Liver (tissue), 9 donors: ENCODE results near the gene SBF2. TPM values are rescaled to one million over a fixed set of nuclear protein-coding genes. Genes with fewer than 3 reads are reported as not detected.

Source experiments
- DNase-seq: peaks from one replicate; pipeline ENCODE4 v3.0.0-alpha.2; 2017; ENCODE audit warnings: low spot score
- H3K27ac ChIP-seq, 2 donors: one replicate each; pipeline ENCODE4 v1.7.0; 2013; ENCODE audit warnings: inconsistent platforms in 2 of 2, low read length in 2 of 2, control low read depth in 1 of 2, low read depth in 1 of 2, mild to moderate bottlenecking in 1 of 2
- H3K27me3 ChIP-seq, 4 donors: one replicate each; pipeline versions ENCODE4 v1.6.1 to v1.7.0; 2013; ENCODE audit warnings: low read length in 3 of 4, inconsistent platforms in 1 of 4, mild to moderate bottlenecking in 1 of 4, moderate library complexity in 1 of 4; ENCODE audit not compliant: control insufficient read depth in 4 of 4, insufficient read depth in 4 of 4
- H3K36me3 ChIP-seq, 4 donors: one replicate each; pipeline versions ENCODE4 v1.6.1 to v1.7.0; 2013; ENCODE audit warnings: low read length in 3 of 4, mild to moderate bottlenecking in 3 of 4, low read depth in 1 of 4, moderate library complexity in 1 of 4; ENCODE audit not compliant: control insufficient read depth in 4 of 4, insufficient read depth in 3 of 4
- H3K4me1 ChIP-seq, 4 donors: one replicate each; pipeline versions ENCODE4 v1.6.1 to v1.7.0; 2013; ENCODE audit warnings: low read length in 3 of 4, mild to moderate bottlenecking in 3 of 4, moderate library complexity in 1 of 4; ENCODE audit not compliant: control insufficient read depth in 4 of 4, insufficient read depth in 4 of 4
- H3K4me3 ChIP-seq, 3 donors: one replicate each; pipeline versions ENCODE4 v1.6.1 to v1.7.0; 2013; ENCODE audit warnings: low read length in 3 of 3, control low read depth in 1 of 3, low read depth in 1 of 3, mild to moderate bottlenecking in 1 of 3
- H3K9ac ChIP-seq, 2 donors: one replicate each; pipeline ENCODE4 v1.7.0; 2013; ENCODE audit warnings: low read length in 2 of 2, mild to moderate bottlenecking in 2 of 2, moderate library complexity in 2 of 2, control low read depth in 1 of 2, low read depth in 1 of 2
- H3K9me3 ChIP-seq, 4 donors: one replicate each; pipeline versions ENCODE4 v1.6.1 to v1.7.0; 2013; ENCODE audit warnings: low read length in 3 of 4; ENCODE audit not compliant: control insufficient read depth in 4 of 4
- ATF3 ChIP-seq: IDR thresholded peaks from 2 replicates; pipeline ENCODE4 v1.6.1; 2016; ENCODE audit warnings: antibody characterized with exemption
- CTCF ChIP-seq: fragments of 150-350 bp; IDR thresholded peaks from 2 replicates; pipeline ENCODE4 v1.5.1; 2017; ENCODE audit warnings: improper control_type of control experiment, low read depth, low read length; ENCODE audit not compliant: missing input control
- EGR1 ChIP-seq, 2 donors: IDR thresholded peaks; 2 replicates each; pipeline ENCODE4 v1.6.1; 2016 to 2018; ENCODE audit warnings: antibody characterized with exemption in 2 of 2, low read depth in 2 of 2
- FOXA1 ChIP-seq: IDR thresholded peaks from 2 replicates; pipeline ENCODE4 v1.6.1; 2016; ENCODE audit warnings: antibody characterized with exemption
- FOXA2 ChIP-seq: IDR thresholded peaks from 2 replicates; pipeline ENCODE4 v1.6.1; 2016; ENCODE audit warnings: antibody characterized with exemption
- GABPA ChIP-seq, 2 donors: IDR thresholded peaks in 1 of 2; conservative IDR thresholded peaks in 1 of 2; 2 replicates each; pipeline ENCODE4 v1.6.1; 2016; ENCODE audit warnings: antibody characterized with exemption in 2 of 2, mild to moderate bottlenecking in 1 of 2, moderate library complexity in 1 of 2
- HNF4A ChIP-seq, 2 donors: conservative IDR thresholded peaks; 2 replicates each; pipeline ENCODE4 v1.6.1; 2016; ENCODE audit warnings: antibody characterized with exemption in 2 of 2, mild to moderate bottlenecking in 2 of 2
- HNF4G ChIP-seq: IDR thresholded peaks from 2 replicates; pipeline ENCODE4 v1.6.1; 2016; ENCODE audit warnings: antibody characterized with exemption
- JUND ChIP-seq, 2 donors: IDR thresholded peaks; 2 replicates each; pipeline ENCODE4 v1.6.1; 2016; ENCODE audit warnings: antibody characterized with exemption in 2 of 2
- NR2F2 ChIP-seq: IDR thresholded peaks from 2 replicates; pipeline ENCODE4 v1.6.1; 2016; ENCODE audit warnings: antibody characterized with exemption
- REST ChIP-seq: IDR thresholded peaks from 2 replicates; pipeline ENCODE4 v1.6.1; 2016; ENCODE audit warnings: antibody characterized with exemption, mild to moderate bottlenecking
- RXRA ChIP-seq, 2 donors: IDR thresholded peaks; 2 replicates each; pipeline ENCODE4 v1.6.1; 2017 to 2018; ENCODE audit warnings: antibody characterized with exemption in 2 of 2, mild to moderate bottlenecking in 1 of 2
- SP1 ChIP-seq: IDR thresholded peaks from 2 replicates; pipeline ENCODE4 v1.6.1; 2018; ENCODE audit warnings: antibody characterized with exemption, mild to moderate bottlenecking
- TAF1 ChIP-seq: conservative IDR thresholded peaks from 2 replicates; pipeline ENCODE4 v1.6.1; 2016; ENCODE audit warnings: antibody characterized with exemption, mild to moderate bottlenecking
- ZBTB33 ChIP-seq: IDR thresholded peaks from 2 replicates; pipeline ENCODE4 v1.6.1; 2016; ENCODE audit warnings: antibody characterized with exemption
- WGBS: extraction: QIAGEN DNeasy Blood & Tissue Kit; methylation state at CpG from one replicate; pipeline ENCODE4 v1.1.7; 2013; 5-methylcytosine and 5-hydroxymethylcytosine counted together
- polyA plus RNA-seq, 2 donors: library from polyadenylated mRNA; stranded (reverse) in 1 of 2; unstranded in 1 of 2; fragments of 200-250 nt in 1 of 2; fragments of >200 nt in 1 of 2; fragmentation: Nextera tagmentation in 1 of 2; extraction: Ambion mirVana in 1 of 2; gene quantifications; one replicate each; pipeline versions ENCODE4 v1.2.1 to v1.2.3, GENCODE V29; 2013 to 2015
- total RNA-seq, 2 donors: library from RNA; depleted of rRNA; stranded (reverse); fragments of >200 nt; gene quantifications; one replicate each; pipeline ENCODE4 v1.2.3, GENCODE V29; 2014
- donor health status: healthy.
- donor health status: healthy.
- donor health status: healthy.
- donor health status: healthy.
- donor health status: healthy.

The SBF2 gene
- total and polyA plus RNA-seq, 4 donors: 7.5 to 31.3 (median 14.7) TPM

GRCh38 chr11:10329935-10330334 is 35.9 kb upstream of the SBF2 start:
- Histone ChIP-seq H3K4me3 (no peak overlapping the region), H3K9me3 (no peaks in the 10 kb centered on the region), H3K27me3 (no peaks in the 10 kb centered on the region), H3K27ac (no peak overlapping the region), H3K4me1 (peaks cover 11 to 31% (median 25%) of the 10 kb centered on the region in 4 donors), H3K36me3 (no peaks in the 10 kb centered on the region), H3K9ac (no peak overlapping the region)
- WGBS: 89% methylated on average over 2 of the region's 2 CpGs
- DNase-seq: no peak
- TF ChIP-seq HNF4G (no peak), FOXA1 (no peak), RXRA (IDR thresholded peaks at IDR 0.05) (no peak), SP1 (no peak), ATF3 (no peak), TAF1 (no peak), ZBTB33 (no peak), FOXA2 (no peak), HNF4A (conservative IDR thresholded peaks at IDR 0.05) (no peak), CTCF (no peak), EGR1 (IDR thresholded peaks at IDR 0.05; ENCODE audit: low read depth in 2 of 2) (no peak), NR2F2 (no peak), REST (no peak)

- Histone ChIP-seq H3K36me3 (no peaks in the 10 kb centered on the region), H3K27me3 (no peaks in the 10 kb centered on the region), H3K9ac (no peak overlapping the region), H3K27ac (no peak overlapping the region), H3K4me1 (peaks cover 15 to 37% (median 31%) of the 10 kb centered on the region in 4 donors), H3K4me3 (no peak overlapping the region), H3K9me3 (no peaks in the 10 kb centered on the region)
- WGBS: 99% methylated on average over 2 of the region's 2 CpGs
- TF ChIP-seq HNF4A (conservative IDR thresholded peaks at IDR 0.05) (no peak), FOXA2 (no peak), JUND (IDR thresholded peaks at IDR 0.05) (no peak), FOXA1 (no peak), EGR1 (IDR thresholded peaks at IDR 0.05; ENCODE audit: low read depth in 2 of 2) (no peak), TAF1 (no peak), SP1 (no peak), RXRA (IDR thresholded peaks at IDR 0.05) (no peak), ATF3 (no peak), GABPA (IDR thresholded peaks at IDR 0.05 in 1 of 2, conservative IDR thresholded peaks at IDR 0.05 in 1 of 2) (no peak), NR2F2 (no peak)
- no peak for DNase-seq
Measured at GRCh38 chr11:10329356-10329755, 35.3 kb upstream of the SBF2 start.
